Measurements from ENCODE around the gene SDCCAG8. TPM values are rescaled to one million over a fixed set of nuclear protein-coding genes. Genes with fewer than 3 reads are reported as not detected.

The SDCCAG8 gene
- polyA plus RNA-seq, 3 donors: 33.2 to 34.4 (median 33.4) TPM

DNA sequence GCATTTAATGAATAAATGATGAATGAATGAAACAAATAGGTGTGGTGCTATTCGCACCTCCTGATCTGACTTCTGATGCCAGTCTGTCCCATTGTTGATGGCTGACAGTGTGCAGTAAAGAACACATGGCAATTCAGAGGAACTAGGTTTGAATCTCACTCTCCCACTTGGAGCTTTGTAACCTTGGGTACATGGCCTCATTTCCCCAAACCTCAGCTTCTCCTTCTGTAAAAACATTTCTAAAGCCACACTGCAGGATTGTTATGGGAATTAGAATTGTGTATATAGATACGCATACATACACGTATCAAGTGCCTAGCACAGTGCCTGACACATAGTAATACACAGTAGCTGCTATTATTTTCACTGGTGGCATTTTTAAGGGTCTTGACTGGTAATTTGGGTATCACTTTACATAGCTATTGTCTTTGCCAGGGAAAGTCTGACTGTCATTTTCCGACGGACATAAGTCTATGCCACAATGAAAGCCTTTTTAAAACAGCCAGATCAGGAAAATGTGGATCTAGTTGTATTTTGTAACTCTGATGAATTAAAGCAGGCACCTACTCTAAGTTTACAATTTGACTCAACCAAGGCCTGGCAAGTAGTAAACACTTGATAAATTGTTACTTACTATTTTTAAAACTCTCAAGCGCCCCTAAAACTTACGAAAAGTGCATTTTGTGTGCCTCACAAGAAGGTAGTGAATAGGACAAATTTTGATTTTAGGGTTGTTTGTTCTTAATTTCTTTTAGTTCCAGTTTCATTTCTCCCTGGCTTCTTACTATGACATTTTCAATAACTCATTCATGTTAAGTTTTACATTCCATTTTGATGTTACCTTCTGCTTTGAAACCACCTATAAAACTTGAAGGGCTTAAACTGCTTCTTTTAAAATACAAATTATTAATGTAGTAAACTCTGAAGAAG lies 164.4 kb downstream of the SDCCAG8 start:
- H3K27ac Mint-ChIP-seq: peak overlapping the region; percentile 35 to 90 (median 76)
- H3K4me2 ChIP-seq (replicated peaks; ENCODE audit: extremely low read depth, low read length, poor library complexity, severe bottlenecking): peak overlapping the region; percentile 58
- H3K27me3 ChIP-seq (ENCODE audit: control insufficient read depth in 2 of 2, insufficient read depth in 2 of 2, low read length in 2 of 2): no peaks in the 10 kb centered on the region
- peak overlapping the region; percentile 57 for H2AFZ ChIP-seq (ENCODE audit: insufficient read depth, low read depth, low read length, poor library complexity, severe bottlenecking)
- peaks cover 26% of the 10 kb centered on the region for H3K4me1 Mint-ChIP-seq
- peak overlapping the region; percentile 33 for H3K9ac ChIP-seq (ENCODE audit: insufficient read depth, low read length, poor library complexity, severe bottlenecking)
- H3K9me3 ChIP-seq (replicated peaks in 1 of 2; ENCODE audit: control insufficient read depth in 1 of 2, insufficient read depth in 1 of 2, low read length in 2 of 2): no peaks in the 10 kb centered on the region
- no peaks in the 10 kb centered on the region for H3K79me2 ChIP-seq (ENCODE audit: insufficient read depth, low read length)
- peaks cover 25 to 30% of the 10 kb centered on the region in 2 donors for H3K36me3 Mint-ChIP-seq
- H3K9me3 Mint-ChIP-seq: no peaks in the 10 kb centered on the region
- TF ChIP-seq, protein P1, sequence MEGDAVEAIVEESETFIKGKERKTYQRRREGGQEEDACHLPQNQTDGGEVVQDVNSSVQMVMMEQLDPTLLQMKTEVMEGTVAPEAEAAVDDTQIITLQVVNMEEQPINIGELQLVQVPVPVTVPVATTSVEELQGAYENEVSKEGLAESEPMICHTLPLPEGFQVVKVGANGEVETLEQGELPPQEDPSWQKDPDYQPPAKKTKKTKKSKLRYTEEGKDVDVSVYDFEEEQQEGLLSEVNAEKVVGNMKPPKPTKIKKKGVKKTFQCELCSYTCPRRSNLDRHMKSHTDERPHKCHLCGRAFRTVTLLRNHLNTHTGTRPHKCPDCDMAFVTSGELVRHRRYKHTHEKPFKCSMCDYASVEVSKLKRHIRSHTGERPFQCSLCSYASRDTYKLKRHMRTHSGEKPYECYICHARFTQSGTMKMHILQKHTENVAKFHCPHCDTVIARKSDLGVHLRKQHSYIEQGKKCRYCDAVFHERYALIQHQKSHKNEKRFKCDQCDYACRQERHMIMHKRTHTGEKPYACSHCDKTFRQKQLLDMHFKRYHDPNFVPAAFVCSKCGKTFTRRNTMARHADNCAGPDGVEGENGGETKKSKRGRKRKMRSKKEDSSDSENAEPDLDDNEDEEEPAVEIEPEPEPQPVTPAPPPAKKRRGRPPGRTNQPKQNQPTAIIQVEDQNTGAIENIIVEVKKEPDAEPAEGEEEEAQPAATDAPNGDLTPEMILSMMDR (IDR thresholded peaks at IDR 0.05): no peak
- 100% methylated on average over 1 of the region's 7 CpGs for WGBS (ENCODE audit: insufficient coverage)
- peak overlapping the region in 1 of 2 donors; percentile 42 for H3K4me3 Mint-ChIP-seq
- peak overlapping the region in 2 of 3 experiments; percentile 16 to 57 for H3K4me3 ChIP-seq (replicated peaks in 1 of 3; ENCODE audit: low read depth in 2 of 3, low read length in 3 of 3)
- H3K36me3 ChIP-seq (replicated peaks in 1 of 2; ENCODE audit: control insufficient read depth in 1 of 2, insufficient read depth in 2 of 2, low read length in 2 of 2): peaks cover 4 to 23% of the 10 kb centered on the region in 2 donors
- H3K27me3 Mint-ChIP-seq (ENCODE audit: low read depth in 3 of 3): no peaks in the 10 kb centered on the region
- H3K27ac ChIP-seq (ENCODE audit: low read depth in 1 of 2, low read length in 2 of 2): peak overlapping the region in 1 of 2 donors; percentile 73
- peak in 2 of 3 donors; percentile 5 for DNase-seq
- H3K4me1 ChIP-seq (ENCODE audit: control insufficient read depth in 1 of 2, insufficient read depth in 2 of 2, low read length in 2 of 2): peaks cover 23 to 29% of the 10 kb centered on the region in 2 donors
- no peaks in the 10 kb centered on the region for H4K20me1 ChIP-seq (ENCODE audit: insufficient read depth, low read length)
- intact Hi-C loops (cut with micrococcal nuclease): no loop called here

DNA sequence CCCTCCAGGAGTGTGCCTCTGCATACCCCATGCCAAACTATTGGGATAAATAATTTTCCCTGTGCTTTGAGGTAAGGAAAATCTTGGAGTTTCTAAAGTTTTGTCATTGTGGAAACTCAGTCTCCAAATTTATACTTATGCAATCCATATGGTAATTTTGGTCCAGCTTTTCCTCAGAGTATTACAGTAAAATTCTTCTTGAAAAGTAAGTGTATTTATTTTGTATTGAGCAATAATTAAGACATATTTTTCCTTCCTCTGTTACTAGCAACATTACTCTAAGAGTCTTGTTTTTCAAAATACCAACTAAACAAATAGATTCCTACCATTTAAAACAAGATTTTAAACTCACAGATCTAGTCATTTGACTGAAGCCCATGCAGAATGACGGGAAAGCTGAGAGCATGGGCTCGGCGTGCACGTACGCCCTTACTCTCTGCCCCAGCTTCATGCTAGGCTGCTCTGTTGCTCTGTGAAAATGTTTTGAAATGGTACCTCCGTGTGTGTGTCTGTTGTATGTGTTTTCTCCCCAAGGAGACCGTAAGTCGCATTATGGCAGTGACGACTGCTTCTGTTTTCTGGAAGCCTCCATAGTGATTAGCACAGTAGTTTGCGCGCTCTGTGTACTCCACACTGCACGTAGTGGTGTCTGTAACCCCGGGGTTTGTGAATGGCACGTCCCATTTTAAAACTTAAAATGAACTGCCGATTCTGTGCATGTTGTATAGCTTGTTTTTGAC lies 165.3 kb downstream of the SDCCAG8 start:
- intact Hi-C loops (cut with micrococcal nuclease): no loop called here
- H3K27me3 ChIP-seq (ENCODE audit: control insufficient read depth in 2 of 2, insufficient read depth in 2 of 2, low read length in 2 of 2): no peaks in the 10 kb centered on the region
- TF ChIP-seq, protein P1 (IDR thresholded peaks at IDR 0.05): no peak
- no peaks in the 10 kb centered on the region for H3K9me3 ChIP-seq (replicated peaks in 1 of 2; ENCODE audit: control insufficient read depth in 1 of 2, insufficient read depth in 1 of 2, low read length in 2 of 2)
- peak overlapping the region; percentile 58 for H3K4me2 ChIP-seq (replicated peaks; ENCODE audit: extremely low read depth, low read length, poor library complexity, severe bottlenecking)
- Mint-ChIP-seq H3K27me3 (ENCODE audit: low read depth in 3 of 3) (no peaks in the 10 kb centered on the region), H3K27ac (peak overlapping the region; percentile 49 to 90 (median 85)), H3K36me3 (peaks cover 21 to 23% of the 10 kb centered on the region in 2 donors), H3K9me3 (no peaks in the 10 kb centered on the region), H3K4me3 (peak overlapping the region; percentile 69 to 77), H3K4me1 (peaks cover 26% of the 10 kb centered on the region)
- peak overlapping the region; percentile 57 for H2AFZ ChIP-seq (ENCODE audit: insufficient read depth, low read depth, low read length, poor library complexity, severe bottlenecking)
- H3K4me1 ChIP-seq (ENCODE audit: control insufficient read depth in 1 of 2, insufficient read depth in 2 of 2, low read length in 2 of 2): peaks cover 23 to 29% of the 10 kb centered on the region in 2 donors
- peak overlapping the region; percentile 27 to 57 (median 53) for H3K4me3 ChIP-seq (replicated peaks in 1 of 3; ENCODE audit: low read depth in 2 of 3, low read length in 3 of 3)
- peaks cover 0 to 16% of the 10 kb centered on the region in 2 donors for H3K36me3 ChIP-seq (replicated peaks in 1 of 2; ENCODE audit: control insufficient read depth in 1 of 2, insufficient read depth in 2 of 2, low read length in 2 of 2)
- peak overlapping the region; percentile 33 for H3K9ac ChIP-seq (ENCODE audit: insufficient read depth, low read length, poor library complexity, severe bottlenecking)
- no peaks in the 10 kb centered on the region for H4K20me1 ChIP-seq (ENCODE audit: insufficient read depth, low read length)
- peak in 2 of 3 donors; percentile 4 to 7 for DNase-seq
- peak overlapping the region; percentile 31 to 73 for H3K27ac ChIP-seq (ENCODE audit: low read depth in 1 of 2, low read length in 2 of 2)
- WGBS (ENCODE audit: insufficient coverage): 71% methylated on average over 12 of the region's 15 CpGs
- no peaks in the 10 kb centered on the region for H3K79me2 ChIP-seq (ENCODE audit: insufficient read depth, low read length)

Measured in CD14-positive monocyte (primary cell).